GM12801 (cell line): ENCODE results near the gene ARHGEF16.

Experiments used
- CTCF ChIP-seq: IDR thresholded peaks from one replicate; pipeline ENCODE4 v1.5.1; 2011; ENCODE audit warnings: control low read depth; ENCODE audit not compliant: insufficient read length; ENCODE audit errors: extremely low read depth

The ARHGEF16 gene

GRCh38 chr1:3423896-3424611, 30.4 kb upstream of the ARHGEF16 start:
- TF ChIP-seq CTCF: no peak

GRCh38 chr1:3425486-3426215, 28.8 kb upstream of the ARHGEF16 start:
- TF ChIP-seq CTCF: no peak

GRCh38 chr1:3426956-3427535, 27.4 kb upstream of the ARHGEF16 start:
- TF ChIP-seq CTCF: no peak

GRCh38 chr1:3427711-3428704, 26.5 kb upstream of the ARHGEF16 start:
- TF ChIP-seq CTCF: no peak

- TF ChIP-seq CTCF: no peak
These were observed 25.6 kb upstream of the ARHGEF16 start for GRCh38 chr1:3428899-3429298.

- no peak for TF ChIP-seq CTCF
These were observed 25.1 kb upstream of the ARHGEF16 start for GRCh38 chr1:3429320-3429719.

- no peak for TF ChIP-seq CTCF
These were observed 24.7 kb upstream of the ARHGEF16 start for GRCh38 chr1:3429766-3430165.
